NCI-H2227 treated with DMSO at 0.1 percent for 48 hours (cell line): Measurements from ENCODE around the gene SPIN2A.
"Not testable (repeated sequence)": the region's sequence is repeated elsewhere in the genome, so short reads cannot be mapped to it uniquely, and the experiment has no call there.

ENCODE experiments used
- DNase-seq: peaks from one replicate; lab custom pipeline; 2025; lab: John Stamatoyannopoulos, UW

Gene SPIN2A

DNA sequence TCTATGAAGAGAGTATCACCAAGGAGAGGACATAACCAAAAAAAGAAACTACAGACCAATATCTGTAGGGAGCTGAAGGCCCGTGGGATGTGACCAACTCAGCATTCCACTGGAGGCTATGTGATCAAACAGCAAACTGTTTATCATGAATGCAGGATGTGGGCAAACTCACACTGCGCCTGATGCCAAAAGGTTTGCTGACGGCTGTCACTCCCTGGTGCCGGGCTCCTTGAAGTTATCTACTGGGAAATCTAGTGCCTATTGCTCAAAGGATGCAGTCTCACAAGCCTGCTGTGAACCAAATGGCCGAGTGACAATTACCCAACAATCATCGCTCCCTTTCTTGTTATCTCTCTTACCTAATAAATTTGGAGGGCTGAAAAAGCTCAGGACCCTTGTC lies 34.3 kb downstream of the SPIN2A start:
- not testable (repeated sequence) for DNase-seq
